CD4-positive, alpha-beta T cell treated with Interleukin-4 for 4 hours (primary cell): ENCODE data around the gene REEP6.
"Not testable (repeated sequence)": the region's sequence is repeated elsewhere in the genome, so short reads cannot be mapped to it uniquely, and the experiment has no call there.

ENCODE experiments used
- DNase-seq: peaks from one replicate; pipeline ENCODE4 v3.0.0-alpha.2; 2020

Gene REEP6

GRCh38 chr19:1509602-1510441, 18.8 kb downstream of the REEP6 start:
- no peak for DNase-seq

GRCh38 chr19:1510442-1510806, 19.4 kb downstream of the REEP6 start:
- DNase-seq = no peak

DNA sequence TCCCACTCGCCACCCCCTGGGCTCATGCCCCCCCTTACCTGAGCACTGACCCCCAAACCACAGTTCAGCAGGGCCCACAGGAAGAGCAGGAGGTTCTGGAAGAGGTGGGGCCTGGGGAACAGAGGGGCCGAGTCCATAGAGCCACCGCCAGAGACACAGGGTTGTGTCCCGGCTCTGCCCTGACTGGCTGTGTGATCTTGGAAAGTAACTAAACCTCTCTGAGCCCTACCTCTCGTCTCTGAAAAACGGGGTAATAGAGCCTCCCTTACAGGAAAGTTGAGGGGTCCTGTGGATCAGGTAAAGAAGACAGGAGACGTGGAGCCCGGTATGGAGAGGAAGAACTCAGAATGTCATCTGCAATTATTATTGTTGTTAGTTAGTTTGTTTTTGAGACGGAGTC, 19.8 kb downstream of the REEP6 start:
- DNase-seq = no peak

- no peak for DNase-seq
Observed at GRCh38 chr19:1511318-1512317, 20.6 kb downstream of the REEP6 start.

- DNase-seq = peak; percentile 37
Observed at GRCh38 chr19:1512671-1513498, 21.9 kb downstream of the REEP6 start, which contains the start of gene ADAMTSL5. ADAMTSL5 (minus strand) TSS chr19:1513019; CDS start chr19:1510943, 2,076 bp downstream.

- peak; percentile 52 for DNase-seq
Observed at GRCh38 chr19:1513499-1514294, 22.7 kb downstream of the REEP6 start.

GRCh38 chr19:1514295-1514661, 23.3 kb downstream of the REEP6 start:
- no peak for DNase-seq

DNA sequence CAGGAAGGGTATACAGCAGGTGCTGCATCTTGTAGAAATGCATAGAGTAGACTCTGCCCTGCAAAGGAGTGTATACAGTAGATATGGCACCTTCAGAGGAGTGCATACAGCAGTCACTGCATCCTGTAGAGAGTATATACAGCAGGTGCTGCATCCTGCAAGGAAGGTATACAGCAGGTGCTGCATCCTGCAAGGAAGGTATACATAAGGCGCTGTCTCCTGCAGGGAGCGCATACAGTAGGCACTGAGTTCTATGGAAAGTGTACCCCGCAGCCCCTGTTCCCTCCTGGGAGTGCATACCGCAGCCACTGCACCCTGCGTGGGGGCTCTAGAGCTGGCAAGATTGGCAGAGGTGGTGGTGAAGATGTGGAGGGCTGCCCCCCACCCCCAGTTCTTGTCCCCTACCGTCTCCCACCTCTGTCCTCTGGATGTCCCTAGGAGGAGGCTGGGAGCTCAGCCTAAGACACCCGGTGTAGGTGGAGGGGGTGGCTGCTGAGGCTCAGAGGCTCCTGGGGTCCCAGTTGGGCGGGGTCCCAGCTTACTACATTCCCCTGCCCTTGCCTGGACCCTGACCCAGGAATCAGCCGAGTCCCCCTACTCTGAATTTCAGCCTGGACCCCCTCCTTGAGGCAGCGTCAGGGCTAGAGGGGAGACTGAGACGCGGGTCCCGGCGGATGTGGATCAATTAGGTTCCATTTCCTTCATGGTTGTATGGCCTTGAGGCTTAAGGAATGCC, 24.2 kb downstream of the REEP6 start:
- DNase-seq = no peak

DNA sequence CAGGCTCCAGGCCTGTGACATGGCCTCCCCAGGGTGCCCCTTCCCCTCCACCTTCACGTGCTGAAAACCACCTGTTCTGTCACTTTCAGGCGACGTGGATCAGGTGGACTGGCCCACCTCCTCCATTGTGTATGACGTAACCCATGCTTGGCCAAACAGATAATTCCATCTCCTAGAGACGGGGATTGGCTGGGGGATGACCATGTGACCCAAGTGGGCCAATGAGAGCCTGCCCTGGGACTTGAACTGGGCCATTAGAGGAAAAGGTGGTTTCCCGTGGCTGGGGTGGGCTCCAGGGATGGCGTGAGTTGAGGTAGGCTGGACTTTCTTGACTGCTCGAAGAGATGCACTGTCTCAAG, 25.4 kb downstream of the REEP6 start:
- DNase-seq = no peak

GRCh38 chr19:1518471-1518870, 27.5 kb downstream of the REEP6 start:
- DNase-seq = no peak

DNA sequence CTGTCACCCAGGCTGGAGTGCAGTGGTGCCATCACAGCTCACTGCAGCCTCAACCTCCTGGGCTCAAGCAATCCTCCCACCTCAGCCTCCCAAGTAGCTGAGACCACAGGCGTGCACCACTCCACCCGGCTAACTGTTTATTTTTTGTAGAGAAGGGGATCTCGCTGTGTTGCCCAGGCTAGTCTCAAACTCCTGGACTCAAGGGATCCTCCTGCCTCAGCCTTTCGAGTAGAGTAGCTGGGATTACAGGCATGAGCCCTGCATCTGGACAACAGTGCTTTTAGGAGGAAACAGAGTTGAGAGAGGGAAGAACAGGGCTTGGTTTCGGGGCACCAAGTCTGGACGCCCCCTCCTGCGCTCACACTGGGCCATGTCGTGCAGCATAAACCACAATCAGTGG, 28.8 kb downstream of the REEP6 start:
- not testable (repeated sequence) for DNase-seq

GRCh38 chr19:1520203-1520780, 29.3 kb downstream of the REEP6 start:
- DNase-seq = no peak

- no peak for DNase-seq
Observed at GRCh38 chr19:1521636-1522035, 30.7 kb downstream of the REEP6 start.

GRCh38 chr19:1522061-1522460, 31.1 kb downstream of the REEP6 start:
- no peak for DNase-seq

- no peak for DNase-seq
Observed at GRCh38 chr19:1522838-1523237, 31.9 kb downstream of the REEP6 start.

- no peak for DNase-seq
Observed at GRCh38 chr19:1523412-1524286, 32.7 kb downstream of the REEP6 start, which contains the start of gene PLK5. PLK5 (plus strand) TSS chr19:1524077; CDS start chr19:1526997, 2,920 bp downstream.

DNA sequence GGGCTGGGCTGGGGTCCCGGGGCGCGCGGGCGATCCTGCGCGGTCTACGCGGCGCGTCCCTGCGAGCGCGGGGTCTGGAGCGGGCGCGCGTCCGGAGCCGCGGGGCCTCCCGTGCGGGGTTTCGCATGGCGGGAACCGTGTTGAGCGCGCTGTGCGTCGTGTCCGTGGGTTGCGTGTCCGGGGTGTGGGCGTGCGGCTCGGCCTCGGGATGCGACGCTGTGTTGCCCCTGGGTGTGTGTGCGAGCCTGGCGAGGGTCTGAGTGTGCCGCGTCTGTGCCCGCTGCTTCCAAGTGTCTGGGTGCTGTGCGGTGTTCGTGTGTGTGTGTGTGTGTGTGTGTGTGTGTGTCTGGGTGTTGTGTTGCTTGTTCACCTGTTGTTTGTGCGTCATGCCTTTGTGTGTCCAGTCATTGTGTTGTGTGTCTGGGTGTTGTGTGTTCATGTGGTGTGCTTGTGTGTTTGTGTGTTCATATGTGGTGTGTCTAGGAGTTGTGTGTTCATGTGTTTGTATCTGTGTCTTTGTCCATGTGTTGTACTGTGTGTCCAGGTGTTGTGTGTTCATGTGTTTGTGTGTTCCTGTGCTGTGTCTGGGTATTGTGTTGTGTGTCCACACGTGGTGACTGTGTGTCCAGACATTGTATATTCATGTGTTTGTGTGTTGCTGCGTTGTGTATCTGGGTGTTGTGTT, 33.4 kb downstream of the REEP6 start:
- no peak for DNase-seq

DNA sequence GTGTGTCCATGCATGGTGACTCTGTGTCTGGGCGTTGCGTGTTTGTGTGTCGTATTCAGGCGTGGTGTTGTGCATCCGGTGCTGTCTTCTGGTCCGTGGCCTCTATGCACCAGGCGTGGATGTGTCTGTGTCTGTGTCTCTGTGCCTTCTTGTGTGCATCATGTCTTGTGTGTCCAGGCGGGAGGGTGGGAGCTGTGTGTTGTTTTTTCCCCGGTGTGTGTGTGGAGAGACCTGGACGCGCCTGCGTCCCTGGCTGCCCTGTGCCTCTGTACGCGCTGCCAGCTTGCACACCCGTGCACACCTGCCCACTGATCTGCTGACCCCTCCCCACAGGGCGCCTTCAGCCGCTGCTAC, 34.0 kb downstream of the REEP6 start:
- DNase-seq = no peak

GRCh38 chr19:1525343-1525742, 34.4 kb downstream of the REEP6 start:
- DNase-seq = no peak
